Measurements from ENCODE around the gene ZFYVE21.

DNA sequence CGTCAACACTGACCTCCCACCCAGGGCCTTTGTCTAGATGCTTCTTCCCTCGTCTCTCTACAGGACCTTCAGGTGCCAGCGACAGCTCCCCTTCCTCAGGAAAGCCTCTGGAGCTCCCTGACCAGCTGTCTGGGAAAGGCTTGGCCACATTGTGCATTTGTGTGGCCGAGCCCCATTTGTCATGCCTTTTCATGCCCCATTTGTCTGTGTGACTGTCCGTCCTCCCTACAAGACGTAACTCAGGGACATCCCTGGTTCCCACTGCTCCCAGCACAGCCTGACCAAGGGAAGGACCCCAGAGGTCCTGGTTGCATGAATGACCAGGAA is 23.8 kb downstream of the ZFYVE21 start:
- TF ChIP-seq CTCF (IDR thresholded peaks at IDR 0.05) = no peak
- TF ChIP-seq POLR2A (IDR thresholded peaks at IDR 0.05) = no peak
- TF ChIP-seq POLR2AphosphoS5 (IDR thresholded peaks at IDR 0.05) = no peak
